ENCODE results near the gene HTR6.
"Not testable (repeated sequence)": the region's sequence is repeated elsewhere in the genome, so short reads cannot be mapped to it uniquely, and the experiment has no call there.

Gene HTR6

DNA sequence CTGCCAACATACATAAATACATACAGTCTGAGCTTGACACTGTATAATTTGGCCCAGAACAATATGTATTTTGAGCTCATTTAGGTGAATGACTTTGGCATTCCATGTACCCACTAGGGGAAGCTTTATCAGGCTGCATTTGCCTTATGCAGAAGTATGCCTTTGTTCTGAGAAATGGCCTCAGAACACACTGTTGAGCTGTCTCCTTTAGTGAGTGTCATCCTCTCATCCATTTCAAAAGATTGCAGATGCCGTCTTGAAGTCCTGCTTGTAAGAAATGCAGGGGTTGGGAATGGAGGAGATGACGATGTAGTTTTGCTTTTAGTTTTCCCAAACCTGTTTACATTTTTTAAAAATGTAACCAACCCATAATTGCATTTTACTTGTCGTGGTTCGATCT, 35.3 kb upstream of the HTR6 start:
- H3K36me3 ChIP-seq (ENCODE audit: insufficient read depth, low read length): peaks cover 16% of the 10 kb centered on the region; the same call in 1 of the 2 replicates
- H3K27me3 ChIP-seq (ENCODE audit: insufficient read depth, low read length, poor library complexity, severe bottlenecking): no peaks in the 10 kb centered on the region
- no peak overlapping the region for H2AFZ ChIP-seq (ENCODE audit: low read length)
- no peaks in the 10 kb centered on the region for H3K79me2 ChIP-seq (ENCODE audit: insufficient read depth, low read length)
- H3K9me3 ChIP-seq (ENCODE audit: insufficient read depth, low read depth, low read length): no peaks in the 10 kb centered on the region
- TF ChIP-seq, protein P1, sequence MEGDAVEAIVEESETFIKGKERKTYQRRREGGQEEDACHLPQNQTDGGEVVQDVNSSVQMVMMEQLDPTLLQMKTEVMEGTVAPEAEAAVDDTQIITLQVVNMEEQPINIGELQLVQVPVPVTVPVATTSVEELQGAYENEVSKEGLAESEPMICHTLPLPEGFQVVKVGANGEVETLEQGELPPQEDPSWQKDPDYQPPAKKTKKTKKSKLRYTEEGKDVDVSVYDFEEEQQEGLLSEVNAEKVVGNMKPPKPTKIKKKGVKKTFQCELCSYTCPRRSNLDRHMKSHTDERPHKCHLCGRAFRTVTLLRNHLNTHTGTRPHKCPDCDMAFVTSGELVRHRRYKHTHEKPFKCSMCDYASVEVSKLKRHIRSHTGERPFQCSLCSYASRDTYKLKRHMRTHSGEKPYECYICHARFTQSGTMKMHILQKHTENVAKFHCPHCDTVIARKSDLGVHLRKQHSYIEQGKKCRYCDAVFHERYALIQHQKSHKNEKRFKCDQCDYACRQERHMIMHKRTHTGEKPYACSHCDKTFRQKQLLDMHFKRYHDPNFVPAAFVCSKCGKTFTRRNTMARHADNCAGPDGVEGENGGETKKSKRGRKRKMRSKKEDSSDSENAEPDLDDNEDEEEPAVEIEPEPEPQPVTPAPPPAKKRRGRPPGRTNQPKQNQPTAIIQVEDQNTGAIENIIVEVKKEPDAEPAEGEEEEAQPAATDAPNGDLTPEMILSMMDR (conservative IDR thresholded peaks at IDR 0.05; ENCODE audit: low read length): no peak
- no peak for TF ChIP-seq EZH2phosphoT487 (IDR thresholded peaks at IDR 0.05; ENCODE audit: borderline replicate concordance)
- no peaks in the 10 kb centered on the region for H3F3A ChIP-seq (ENCODE audit: low read depth)
- H4K20me1 ChIP-seq (ENCODE audit: insufficient read depth, low read length, poor library complexity, severe bottlenecking): no peaks in the 10 kb centered on the region
- H3K4me2 ChIP-seq (ENCODE audit: low read depth, low read length, poor library complexity, severe bottlenecking): no peak overlapping the region
- H3K9me2 ChIP-seq (replicated peaks; ENCODE audit: low read depth, low read length): no peaks in the 10 kb centered on the region
- H3K4me3 ChIP-seq (ENCODE audit: low read length, poor library complexity, severe bottlenecking): no peak overlapping the region
- no peaks in the 10 kb centered on the region for H3K4me1 ChIP-seq (ENCODE audit: insufficient read depth, low read length, poor library complexity, severe bottlenecking)
- no peak overlapping the region for H3K9ac ChIP-seq (ENCODE audit: low read depth, low read length, poor library complexity, severe bottlenecking)

DNA sequence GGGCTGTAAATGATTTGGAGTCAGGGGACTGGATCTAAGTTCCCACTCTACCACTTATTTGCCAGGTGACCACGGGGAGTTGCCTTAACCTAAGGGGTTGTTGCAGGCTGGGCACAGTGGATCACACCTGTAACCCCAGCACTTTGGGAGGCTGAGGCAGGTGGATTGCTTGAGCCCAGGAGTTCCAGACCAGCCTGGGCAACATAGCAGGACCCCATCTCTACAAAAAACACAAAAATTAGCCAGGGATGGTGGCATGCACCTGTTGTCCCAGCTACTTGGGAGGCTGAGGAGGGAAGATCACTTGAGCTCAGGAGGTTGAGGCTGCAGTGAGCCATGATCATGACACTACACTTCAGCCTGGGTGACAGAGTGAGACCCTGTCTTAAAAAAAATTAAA, 34.5 kb upstream of the HTR6 start:
- H3K27me3 ChIP-seq (ENCODE audit: insufficient read depth, low read length, poor library complexity, severe bottlenecking); H3K9ac ChIP-seq (ENCODE audit: low read depth, low read length, poor library complexity, severe bottlenecking); H3K4me2 ChIP-seq (ENCODE audit: low read depth, low read length, poor library complexity, severe bottlenecking); H3F3A ChIP-seq (ENCODE audit: low read depth); H3K4me3 ChIP-seq (ENCODE audit: low read length, poor library complexity, severe bottlenecking); H3K4me1 ChIP-seq (ENCODE audit: insufficient read depth, low read length, poor library complexity, severe bottlenecking); H3K79me2 ChIP-seq (ENCODE audit: insufficient read depth, low read length); H3K9me3 ChIP-seq (ENCODE audit: insufficient read depth, low read depth, low read length); H3K9me2 ChIP-seq (replicated peaks; ENCODE audit: low read depth, low read length); H4K20me1 ChIP-seq (ENCODE audit: insufficient read depth, low read length, poor library complexity, severe bottlenecking); H2AFZ ChIP-seq (ENCODE audit: low read length): not testable (repeated sequence)
- H3K36me3 ChIP-seq (ENCODE audit: insufficient read depth, low read length): peaks cover 16% of the 10 kb centered on the region; the same call in 1 of the 2 replicates

DNA sequence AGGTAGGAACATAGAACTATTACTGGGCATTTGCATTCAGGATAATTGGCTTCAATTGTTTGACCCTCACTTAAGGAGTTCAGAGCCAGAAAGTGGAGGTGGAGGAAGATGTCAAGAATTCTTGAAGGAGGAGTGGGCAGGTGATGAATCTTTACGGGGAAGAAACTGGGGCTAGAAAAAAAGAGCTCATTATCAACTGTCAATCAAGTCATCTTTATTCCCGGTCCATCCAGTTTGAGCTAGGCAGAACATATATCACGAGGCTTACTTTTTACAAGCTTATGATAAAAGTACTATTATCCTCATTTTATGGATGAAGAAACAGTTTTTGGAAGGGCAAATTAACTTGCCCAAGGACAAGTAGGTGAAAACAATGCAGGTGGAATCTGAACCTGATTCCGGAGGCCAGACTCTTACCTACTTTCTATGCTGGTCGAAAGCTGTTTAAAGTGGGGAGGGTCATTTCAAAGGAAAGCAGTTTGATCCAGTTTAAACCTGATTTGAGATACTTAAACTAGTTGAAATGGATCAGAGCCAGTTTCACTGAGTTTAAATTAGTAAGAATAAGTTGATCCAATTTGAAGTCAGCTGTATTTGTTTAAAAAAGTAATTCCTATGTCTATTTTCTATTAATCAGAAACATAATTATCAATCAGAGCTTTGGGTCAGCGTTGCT, 33.8 kb upstream of the HTR6 start:
- Histone ChIP-seq H3K9me3 (ENCODE audit: insufficient read depth, low read depth, low read length) (no peaks in the 10 kb centered on the region), H4K20me1 (ENCODE audit: insufficient read depth, low read length, poor library complexity, severe bottlenecking) (no peaks in the 10 kb centered on the region), H3K4me3 (ENCODE audit: low read length, poor library complexity, severe bottlenecking) (no peak overlapping the region), H3K79me2 (ENCODE audit: insufficient read depth, low read length) (no peaks in the 10 kb centered on the region), H3K4me1 (ENCODE audit: insufficient read depth, low read length, poor library complexity, severe bottlenecking) (no peaks in the 10 kb centered on the region), H2AFZ (ENCODE audit: low read length) (no peak overlapping the region), H3K9ac (ENCODE audit: low read depth, low read length, poor library complexity, severe bottlenecking) (no peak overlapping the region), H3K9me2 (replicated peaks; ENCODE audit: low read depth, low read length) (no peaks in the 10 kb centered on the region), H3K4me2 (ENCODE audit: low read depth, low read length, poor library complexity, severe bottlenecking) (no peak overlapping the region), H3F3A (ENCODE audit: low read depth) (no peaks in the 10 kb centered on the region), H3K27me3 (ENCODE audit: insufficient read depth, low read length, poor library complexity, severe bottlenecking) (no peaks in the 10 kb centered on the region), H3K36me3 (ENCODE audit: insufficient read depth, low read length) (peaks cover 10% of the 10 kb centered on the region; the same call in 1 of the 2 replicates)
- TF ChIP-seq EZH2phosphoT487 (IDR thresholded peaks at IDR 0.05; ENCODE audit: borderline replicate concordance): no peak
- TF ChIP-seq, protein P1 (conservative IDR thresholded peaks at IDR 0.05; ENCODE audit: low read length): no peak

DNA sequence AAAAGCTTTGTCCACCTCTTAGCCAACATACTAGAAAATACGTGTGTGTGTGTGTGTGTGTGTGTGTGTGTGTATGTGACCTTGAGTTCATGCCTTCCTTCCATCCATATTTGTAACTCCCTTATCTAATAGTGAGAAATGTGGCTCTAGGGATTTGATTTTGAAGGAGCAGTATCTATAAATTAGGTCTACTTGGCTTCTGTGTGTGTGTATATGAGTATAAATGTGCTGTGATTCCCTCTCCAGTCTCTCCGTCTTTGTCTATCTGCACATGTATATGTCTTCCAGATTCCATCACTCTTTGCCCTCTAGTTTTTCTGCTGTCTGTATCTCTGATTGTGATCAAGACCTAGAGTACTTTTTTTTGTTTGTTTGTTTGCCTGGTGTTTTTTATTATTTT, 32.5 kb upstream of the HTR6 start:
- H3K27me3 ChIP-seq (ENCODE audit: insufficient read depth, low read length, poor library complexity, severe bottlenecking): no peaks in the 10 kb centered on the region
- H3K9me2 ChIP-seq (replicated peaks; ENCODE audit: low read depth, low read length): no peaks in the 10 kb centered on the region

More for the DNA sequence above, 32.5 kb upstream of the HTR6 start:
- Histone ChIP-seq H2AFZ (ENCODE audit: low read length) (no peak overlapping the region), H3K4me3 (ENCODE audit: low read length, poor library complexity, severe bottlenecking) (no peak overlapping the region), H3K79me2 (ENCODE audit: insufficient read depth, low read length) (no peaks in the 10 kb centered on the region), H3K36me3 (ENCODE audit: insufficient read depth, low read length) (peaks cover 3% of the 10 kb centered on the region; the same call in 1 of the 2 replicates), H3K9ac (ENCODE audit: low read depth, low read length, poor library complexity, severe bottlenecking) (no peak overlapping the region), H3K4me1 (ENCODE audit: insufficient read depth, low read length, poor library complexity, severe bottlenecking) (no peaks in the 10 kb centered on the region), H4K20me1 (ENCODE audit: insufficient read depth, low read length, poor library complexity, severe bottlenecking) (no peaks in the 10 kb centered on the region), H3K4me2 (ENCODE audit: low read depth, low read length, poor library complexity, severe bottlenecking) (no peak overlapping the region), H3F3A (ENCODE audit: low read depth) (no peaks in the 10 kb centered on the region), H3K9me3 (ENCODE audit: insufficient read depth, low read depth, low read length) (no peaks in the 10 kb centered on the region)
- no peak for TF ChIP-seq EZH2phosphoT487 (IDR thresholded peaks at IDR 0.05; ENCODE audit: borderline replicate concordance)
- TF ChIP-seq, protein P1 (conservative IDR thresholded peaks at IDR 0.05; ENCODE audit: low read length): no peak

Data from Loucy (cell line).